ENCODE measurements around the gene GLIS2. TPM values are rescaled to one million over a fixed set of nuclear protein-coding genes. Genes with fewer than 3 reads are reported as not detected.

Gene GLIS2
- total RNA-seq, 2 experiments from 2014 or later = not detected

DNA sequence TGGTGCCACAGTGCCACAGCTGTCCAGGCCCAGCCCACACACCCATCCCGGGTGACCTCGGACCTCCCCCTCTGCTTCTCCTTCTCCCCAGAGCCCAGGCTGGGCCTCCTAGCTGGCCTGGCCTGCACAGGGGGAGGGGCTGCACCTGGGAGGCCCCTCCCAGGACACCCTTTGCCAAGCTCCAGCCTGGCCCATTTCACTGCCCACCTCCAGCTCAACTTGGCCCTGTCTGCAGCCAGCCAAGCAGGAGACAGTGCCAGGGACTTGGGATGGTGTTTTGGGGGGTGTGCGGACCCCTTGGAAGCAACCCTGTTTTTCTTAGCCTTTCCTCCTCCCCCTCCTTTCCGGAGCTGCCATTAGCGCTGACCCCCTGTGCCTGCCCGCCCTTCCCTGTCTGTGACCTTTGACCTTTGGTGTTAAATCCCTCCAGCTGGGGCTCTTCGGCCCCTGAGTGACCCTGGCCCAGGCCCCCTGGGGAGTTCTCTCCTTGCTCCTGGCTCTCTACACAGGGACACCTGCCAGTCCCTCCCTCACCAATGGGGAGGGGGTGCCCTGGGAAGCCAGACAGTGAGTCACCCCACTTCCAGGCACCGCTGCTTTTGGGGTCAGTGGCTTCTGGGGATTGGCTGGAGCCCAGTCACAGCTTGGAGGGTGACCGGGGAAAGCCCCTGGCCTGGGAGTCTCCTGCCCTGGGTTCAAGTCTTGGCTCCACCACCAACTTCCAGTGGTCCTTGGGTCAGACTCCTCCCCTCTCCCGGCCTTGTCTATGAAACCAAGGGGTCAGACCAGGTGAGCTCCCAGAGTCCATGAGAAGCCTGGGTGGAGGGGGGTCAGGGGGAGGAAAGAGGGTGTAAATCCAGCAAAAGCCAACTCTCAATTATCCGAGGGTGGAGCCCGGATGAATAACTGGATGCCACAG, 1.9 kb downstream of the GLIS2 start:
- Mint-ChIP-seq H3K27ac (no peak overlapping the region), H3K4me3 (peak overlapping the region; percentile 70), H3K36me3 (ENCODE audit: low read depth) (no peaks in the 10 kb centered on the region), H3K9me3 (no peaks in the 10 kb centered on the region), H3K4me1 (ENCODE audit: low read depth) (peaks cover 11% of the 10 kb centered on the region), H3K27me3 (peaks cover 17% of the 10 kb centered on the region)
- no peaks in the 10 kb centered on the region for H3K36me3 ChIP-seq (ENCODE audit: insufficient read depth, low read length)
- TF ChIP-seq CTCF (IDR thresholded peaks at IDR 0.05) = no peak
- H3K27ac ChIP-seq (ENCODE audit: low read depth in 1 of 2, low read length in 2 of 2) = no peak overlapping the region
- ChIA-PET POLR2A (interaction anchor here (1.7 kb wide), 1 partner anchor 45 kb away, joined by 6 read pairs; the partner anchor contains the start of gene TFAP4), CTCF (interaction anchor here (1.1 kb wide), 1 partner anchor 10 kb away, joined by 5 read pairs; no protein-coding TSS in a partner anchor)
- ATAC-seq (ENCODE audit: poor library complexity) (no peak), DNase-seq (peak in 1 of 14 experiments; percentile 31)
- H3K4me1 ChIP-seq (ENCODE audit: insufficient read depth, low read length) = peaks cover 44% of the 10 kb centered on the region
- peaks cover 26 to 33% of the 10 kb centered on the region in 2 experiments for H3K27me3 ChIP-seq (ENCODE audit: control insufficient read depth in 1 of 2, insufficient read depth in 2 of 2, low read length in 2 of 2)
- intact Hi-C loops (cut with DNase I, micrococcal nuclease) = no loop called here
- H3K4me3 ChIP-seq (ENCODE audit: low read length) = no peak overlapping the region
- peaks cover 0 to 4% of the 10 kb centered on the region in 2 experiments for H3K9me3 ChIP-seq (ENCODE audit: control insufficient read depth in 1 of 2, insufficient read depth in 1 of 2, low read length in 2 of 2)

- POLR2A ChIA-PET = no interaction called here
- ATAC-seq (ENCODE audit: poor library complexity) (no peak), DNase-seq (no peak)
- Mint-ChIP-seq H3K4me3 (no peak overlapping the region), H3K36me3 (ENCODE audit: low read depth) (no peaks in the 10 kb centered on the region), H3K4me1 (ENCODE audit: low read depth) (peaks cover 11% of the 10 kb centered on the region), H3K27ac (no peak overlapping the region), H3K9me3 (no peaks in the 10 kb centered on the region), H3K27me3 (peaks cover 17% of the 10 kb centered on the region)
- Histone ChIP-seq H3K4me1 (ENCODE audit: insufficient read depth, low read length) (peaks cover 42% of the 10 kb centered on the region), H3K9me3 (ENCODE audit: control insufficient read depth in 1 of 2, insufficient read depth in 1 of 2, low read length in 2 of 2) (peaks cover 0 to 4% of the 10 kb centered on the region in 2 experiments), H3K4me3 (ENCODE audit: low read length) (no peak overlapping the region), H3K27ac (ENCODE audit: low read depth in 1 of 2, low read length in 2 of 2) (no peak overlapping the region), H3K36me3 (ENCODE audit: insufficient read depth, low read length) (no peaks in the 10 kb centered on the region), H3K27me3 (ENCODE audit: control insufficient read depth in 1 of 2, insufficient read depth in 2 of 2, low read length in 2 of 2) (peaks cover 23 to 29% of the 10 kb centered on the region in 2 experiments)
- intact Hi-C loops (cut with DNase I, micrococcal nuclease) = no loop called here
- TF ChIP-seq CTCF (IDR thresholded peaks at IDR 0.05) = no peak
- CTCF ChIA-PET = no interaction called here
These were observed 2.6 kb downstream of the GLIS2 start for GRCh38 chr16:4318451-4318910.

DNA sequence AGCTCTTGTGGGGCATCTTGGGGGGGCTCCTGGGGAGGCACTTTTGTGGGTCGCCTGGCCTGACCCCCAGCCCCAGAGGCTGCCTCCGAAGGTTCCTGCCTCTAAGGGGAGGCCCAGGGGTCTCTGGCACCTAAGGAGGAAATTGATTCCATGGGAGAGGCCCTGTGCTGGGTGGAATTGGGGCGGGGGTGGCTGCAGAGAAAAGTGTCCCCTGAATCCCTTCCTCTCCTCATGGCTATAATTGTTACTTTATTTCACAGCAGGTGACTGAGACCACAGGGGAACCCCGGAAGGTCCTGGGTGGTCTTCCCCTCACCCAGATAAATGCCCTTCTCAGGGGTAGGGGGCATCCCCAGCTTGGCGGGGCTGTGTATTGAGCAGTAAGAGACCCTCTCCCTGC, 3.1 kb downstream of the GLIS2 start:
- Histone ChIP-seq H3K4me1 (ENCODE audit: insufficient read depth, low read length) (peaks cover 37% of the 10 kb centered on the region), H3K4me3 (ENCODE audit: low read length) (no peak overlapping the region), H3K27me3 (ENCODE audit: control insufficient read depth in 1 of 2, insufficient read depth in 2 of 2, low read length in 2 of 2) (peaks cover 18 to 24% of the 10 kb centered on the region in 2 experiments), H3K9me3 (ENCODE audit: control insufficient read depth in 1 of 2, insufficient read depth in 1 of 2, low read length in 2 of 2) (peaks cover 0 to 4% of the 10 kb centered on the region in 2 experiments), H3K36me3 (ENCODE audit: insufficient read depth, low read length) (no peaks in the 10 kb centered on the region), H3K27ac (ENCODE audit: low read depth in 1 of 2, low read length in 2 of 2) (no peak overlapping the region)
- ChIA-PET POLR2A (no interaction called here), CTCF (no interaction called here)
- H3K27me3 Mint-ChIP-seq = peaks cover 16% of the 10 kb centered on the region
- H3K27ac Mint-ChIP-seq = no peak overlapping the region
- H3K4me1 Mint-ChIP-seq (ENCODE audit: low read depth) = peaks cover 10% of the 10 kb centered on the region
- ATAC-seq (ENCODE audit: poor library complexity) (no peak), DNase-seq (no peak)
- H3K4me3 Mint-ChIP-seq = no peak overlapping the region
- H3K36me3 Mint-ChIP-seq (ENCODE audit: low read depth) = no peaks in the 10 kb centered on the region
- TF ChIP-seq CTCF (IDR thresholded peaks at IDR 0.05) = no peak
- H3K9me3 Mint-ChIP-seq = no peaks in the 10 kb centered on the region
- intact Hi-C loops (cut with DNase I, micrococcal nuclease) = no loop called here

Data from CD4-positive, alpha-beta T cell (primary cell).